ENCODE results near the gene CPM. TPM values are rescaled to one million over a fixed set of nuclear protein-coding genes. Genes with fewer than 3 reads are reported as not detected.

Gene CPM
- total RNA-seq, 1 experiment from 2014 or later, result 18.0 TPM

GRCh38 chr12:68868043-68868790, 64.8 kb downstream of the CPM start:
- in situ Hi-C loops (cut with HindIII; ENCODE audit: low pct_unique_long_range_greater_than_20kb, low sequenced_read_pairs), result loop anchor here (25.0 kb wide), 1 partner anchor 394 kb away; no protein-coding TSS in a partner anchor
- DNase-seq (ENCODE audit: low read depth), result peak; percentile 29

GRCh38 chr12:68867606-68868005, 65.4 kb downstream of the CPM start:
- in situ Hi-C loops (cut with HindIII; ENCODE audit: low pct_unique_long_range_greater_than_20kb, low sequenced_read_pairs), result loop anchor here (25.0 kb wide), 1 partner anchor 395 kb away; no protein-coding TSS in a partner anchor
- no peak for DNase-seq (ENCODE audit: low read depth)

GRCh38 chr12:68866950-68867349, 66.0 kb downstream of the CPM start:
- in situ Hi-C loops (cut with HindIII; ENCODE audit: low pct_unique_long_range_greater_than_20kb, low sequenced_read_pairs), result loop anchor here (25.0 kb wide), 1 partner anchor 395 kb away; no protein-coding TSS in a partner anchor
- DNase-seq (ENCODE audit: low read depth), result no peak

- in situ Hi-C loops (cut with HindIII; ENCODE audit: low pct_unique_long_range_greater_than_20kb, low sequenced_read_pairs), result loop anchor here (25.0 kb wide), 1 partner anchor 397 kb away; no protein-coding TSS in a partner anchor
- no peak for DNase-seq (ENCODE audit: low read depth)
Measured at GRCh38 chr12:68865399-68866164, 67.4 kb downstream of the CPM start.

- in situ Hi-C loops (cut with HindIII; ENCODE audit: low pct_unique_long_range_greater_than_20kb, low sequenced_read_pairs), result loop anchor here (25.0 kb wide), 1 partner anchor 398 kb away; no protein-coding TSS in a partner anchor
Measured at GRCh38 chr12:68864604-68865003, 68.4 kb downstream of the CPM start.

GRCh38 chr12:68863886-68864454, 69.0 kb downstream of the CPM start:
- in situ Hi-C loops (cut with HindIII; ENCODE audit: low pct_unique_long_range_greater_than_20kb, low sequenced_read_pairs), result loop anchor here (25.0 kb wide), 1 partner anchor 398 kb away; no protein-coding TSS in a partner anchor
- DNase-seq (ENCODE audit: low read depth), result peak; percentile 51

More at GRCh38 chr12:68864604-68865003, 68.4 kb downstream of the CPM start:
- no peak for DNase-seq (ENCODE audit: low read depth)

GRCh38 chr12:68863109-68863770, 69.7 kb downstream of the CPM start:
- in situ Hi-C loops (cut with HindIII; ENCODE audit: low pct_unique_long_range_greater_than_20kb, low sequenced_read_pairs), result loop anchor here (25.0 kb wide), 1 partner anchor 399 kb away; no protein-coding TSS in a partner anchor
- no peak for DNase-seq (ENCODE audit: low read depth)

- DNase-seq (ENCODE audit: low read depth), result no peak
- in situ Hi-C loops (cut with HindIII; ENCODE audit: low pct_unique_long_range_greater_than_20kb, low sequenced_read_pairs), result loop anchor here (25.0 kb wide), 1 partner anchor 400 kb away; no protein-coding TSS in a partner anchor
Measured at GRCh38 chr12:68861890-68862289, 71.1 kb downstream of the CPM start.

GRCh38 chr12:68856510-68856909, 76.5 kb downstream of the CPM start:
- no peak for DNase-seq (ENCODE audit: low read depth)
- in situ Hi-C loops (cut with HindIII; ENCODE audit: low pct_unique_long_range_greater_than_20kb, low sequenced_read_pairs), result loop anchor here (25.0 kb wide), 1 partner anchor 406 kb away; no protein-coding TSS in a partner anchor

GRCh38 chr12:68855771-68856170, 77.2 kb downstream of the CPM start:
- in situ Hi-C loops (cut with HindIII; ENCODE audit: low pct_unique_long_range_greater_than_20kb, low sequenced_read_pairs), result loop anchor here (25.0 kb wide), 1 partner anchor 407 kb away; no protein-coding TSS in a partner anchor

GRCh38 chr12:68855111-68855510, 77.9 kb downstream of the CPM start:
- DNase-seq (ENCODE audit: low read depth), result no peak
- in situ Hi-C loops (cut with HindIII; ENCODE audit: low pct_unique_long_range_greater_than_20kb, low sequenced_read_pairs), result loop anchor here (25.0 kb wide), 1 partner anchor 407 kb away; no protein-coding TSS in a partner anchor

More at GRCh38 chr12:68855771-68856170, 77.2 kb downstream of the CPM start:
- no peak for DNase-seq (ENCODE audit: low read depth)

- no peak for DNase-seq (ENCODE audit: low read depth)
- in situ Hi-C loops (cut with HindIII; ENCODE audit: low pct_unique_long_range_greater_than_20kb, low sequenced_read_pairs), result loop anchor here (25.0 kb wide), 1 partner anchor 408 kb away; no protein-coding TSS in a partner anchor
Measured at GRCh38 chr12:68854554-68854953, 78.4 kb downstream of the CPM start.

- DNase-seq (ENCODE audit: low read depth), result no peak
- in situ Hi-C loops (cut with HindIII; ENCODE audit: low pct_unique_long_range_greater_than_20kb, low sequenced_read_pairs), result loop anchor here (25.0 kb wide), 1 partner anchor 408 kb away; no protein-coding TSS in a partner anchor
Measured at GRCh38 chr12:68854078-68854468, 78.9 kb downstream of the CPM start.

- DNase-seq (ENCODE audit: low read depth), result no peak
- in situ Hi-C loops (cut with HindIII; ENCODE audit: low pct_unique_long_range_greater_than_20kb, low sequenced_read_pairs), result loop anchor here (25.0 kb wide), 1 partner anchor 409 kb away; no protein-coding TSS in a partner anchor
Measured at GRCh38 chr12:68853396-68854077, 79.4 kb downstream of the CPM start.

- DNase-seq (ENCODE audit: low read depth), result no peak
- in situ Hi-C loops (cut with HindIII; ENCODE audit: low pct_unique_long_range_greater_than_20kb, low sequenced_read_pairs), result loop anchor here (25.0 kb wide), 1 partner anchor 411 kb away; no protein-coding TSS in a partner anchor
Measured at GRCh38 chr12:68851592-68852306, 81.2 kb downstream of the CPM start.

GRCh38 chr12:68850390-68850789, 82.6 kb downstream of the CPM start:
- in situ Hi-C loops (cut with HindIII; ENCODE audit: low pct_unique_long_range_greater_than_20kb, low sequenced_read_pairs), result loop anchor here (25.0 kb wide), 1 partner anchor 412 kb away; no protein-coding TSS in a partner anchor
- DNase-seq (ENCODE audit: low read depth), result no peak
